GM10847 (cell line): ENCODE measurements around the gene AGPS.

Source experiments
- POLR2A ChIP-seq: IDR thresholded peaks from 2 replicates; pipeline ENCODE4 v1.6.1; 2011; ENCODE audit not compliant: insufficient read length; ENCODE audit errors: extremely low read depth

AGPS gene

DNA sequence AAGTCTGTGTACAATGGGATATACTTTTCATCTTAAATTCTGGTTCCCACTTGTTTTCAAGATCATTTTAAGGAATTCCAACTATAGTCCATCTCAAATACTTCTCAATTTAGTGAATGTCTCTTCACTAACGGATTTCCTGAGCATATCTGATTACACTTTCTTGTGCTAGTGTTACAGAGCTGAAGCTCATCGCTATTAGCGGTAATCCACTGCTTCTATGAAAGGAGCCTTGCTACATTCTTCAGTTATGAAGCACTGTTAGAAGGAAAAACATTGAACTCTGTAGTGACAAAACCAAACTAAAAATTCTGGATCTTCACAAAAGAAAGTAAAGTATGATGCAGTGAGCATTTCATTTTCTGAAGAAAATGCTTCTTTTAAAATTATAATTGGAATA lies 72.0 kb downstream of the AGPS start:
- no peak for TF ChIP-seq POLR2A

DNA sequence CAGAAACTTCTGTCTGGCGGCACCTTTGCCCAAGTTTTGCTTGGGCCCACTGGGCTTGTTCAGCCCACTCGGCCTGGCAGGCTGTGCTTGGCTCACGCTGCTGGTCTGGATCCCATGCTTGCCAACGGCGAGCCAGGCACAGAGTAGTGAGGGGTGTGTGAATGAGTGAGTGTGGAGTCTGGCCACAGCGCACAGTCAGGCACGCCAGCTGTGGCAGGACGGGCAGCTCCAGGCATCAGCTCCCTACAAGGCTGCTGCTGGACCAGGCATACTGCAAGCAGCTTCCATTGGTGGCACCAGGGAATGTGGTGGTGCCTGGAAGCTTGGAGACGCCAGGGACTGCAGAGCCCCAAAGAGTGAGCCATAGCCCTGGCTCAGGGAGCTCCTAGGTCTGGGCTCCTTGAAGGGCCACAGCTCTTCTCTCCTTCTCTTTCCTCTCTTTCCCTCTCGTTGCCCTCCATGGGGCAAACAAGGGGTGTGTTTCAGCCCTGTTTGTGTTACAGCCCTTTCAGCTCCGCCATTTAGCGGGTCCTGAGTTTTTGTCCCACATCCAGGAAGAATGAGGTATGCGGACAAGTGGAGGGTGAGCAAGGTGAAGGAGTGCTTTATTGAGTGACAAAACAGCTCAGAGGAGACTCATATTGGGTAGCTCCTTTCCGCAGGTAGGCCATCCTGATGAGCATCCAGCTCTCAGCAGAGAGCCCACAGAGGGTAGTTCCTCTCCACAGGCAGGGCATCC lies 73.0 kb downstream of the AGPS start:
- no peak for TF ChIP-seq POLR2A

DNA sequence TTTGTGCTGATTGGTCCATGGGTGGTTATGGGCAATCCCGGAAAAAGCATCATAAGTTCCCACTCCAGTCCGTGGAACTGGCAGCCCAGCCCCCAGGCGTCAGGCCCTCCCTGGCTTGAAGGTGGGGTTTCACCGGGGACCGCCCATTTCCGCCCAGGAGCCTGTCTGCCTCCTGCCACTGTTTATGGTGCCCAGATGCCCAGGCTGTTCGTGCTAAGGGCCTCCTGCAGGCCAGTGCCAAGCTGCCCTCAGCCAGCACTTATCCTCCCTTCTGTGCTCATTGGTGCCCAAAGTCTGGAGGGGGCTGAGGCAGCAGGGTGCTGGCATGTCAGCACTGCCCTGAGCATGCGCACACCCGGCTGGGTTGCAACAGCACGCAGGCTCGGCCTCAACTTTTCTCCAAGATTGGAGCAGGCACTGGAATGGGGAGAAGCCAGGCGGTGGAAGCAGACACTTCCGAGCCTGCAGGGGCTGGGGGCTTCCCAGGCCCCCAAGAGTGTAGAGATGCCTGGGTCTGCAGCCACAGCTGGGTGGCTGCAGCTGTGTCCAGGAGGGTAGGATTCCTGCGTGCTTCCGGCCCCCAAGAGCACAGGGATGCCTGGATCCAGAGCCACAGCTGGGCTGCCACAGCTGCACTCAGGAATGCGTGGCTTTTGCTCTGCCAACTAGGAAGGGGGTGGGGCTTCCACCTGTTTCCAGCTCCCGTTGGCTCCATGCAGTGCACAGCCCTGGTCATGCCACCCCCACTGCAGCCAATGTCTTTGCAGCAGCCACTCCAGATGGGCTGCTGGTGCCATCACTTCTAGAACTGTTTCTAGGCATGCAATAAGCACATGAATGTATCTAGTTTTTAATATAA lies 74.0 kb downstream of the AGPS start:
- TF ChIP-seq POLR2A, result no peak

DNA sequence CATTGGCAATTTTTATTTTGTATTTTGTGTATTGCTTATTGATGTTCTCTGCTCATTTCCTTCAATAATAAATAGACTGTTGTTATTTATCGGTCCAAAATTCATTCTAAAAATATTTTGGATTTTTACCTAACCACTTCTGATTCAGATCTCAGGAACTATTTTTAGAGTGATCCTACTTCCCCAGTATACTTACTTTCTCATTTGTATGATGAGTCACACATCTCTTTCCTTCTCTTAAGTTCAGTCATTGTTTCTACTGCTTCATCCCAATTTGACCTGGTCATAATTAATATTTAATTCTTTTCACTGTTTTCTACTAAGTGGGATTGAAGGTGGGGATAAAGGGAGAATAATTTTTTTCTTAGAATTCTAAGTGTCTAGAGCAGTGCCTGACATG lies 75.1 kb downstream of the AGPS start:
- no peak for TF ChIP-seq POLR2A

DNA sequence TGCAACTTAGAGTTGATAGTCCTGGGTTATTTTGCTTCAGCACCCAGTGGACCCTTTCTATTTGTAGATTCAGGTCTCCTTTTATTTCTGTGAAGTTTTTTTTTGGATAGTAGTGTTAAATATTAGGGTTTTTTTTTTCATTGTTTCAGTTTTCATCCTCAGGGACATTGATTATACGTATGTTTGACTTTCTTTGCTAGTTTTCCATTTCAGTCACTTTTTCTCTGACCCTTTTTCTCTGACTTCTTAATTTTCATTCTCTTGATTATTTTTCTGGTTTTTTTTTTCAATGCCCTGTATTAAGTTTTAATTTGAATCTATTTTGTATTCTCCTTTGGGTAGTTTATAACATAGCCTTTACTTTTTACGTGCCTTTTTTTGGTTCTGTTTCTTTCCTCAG lies 79.4 kb downstream of the AGPS start:
- TF ChIP-seq POLR2A, result no peak

DNA sequence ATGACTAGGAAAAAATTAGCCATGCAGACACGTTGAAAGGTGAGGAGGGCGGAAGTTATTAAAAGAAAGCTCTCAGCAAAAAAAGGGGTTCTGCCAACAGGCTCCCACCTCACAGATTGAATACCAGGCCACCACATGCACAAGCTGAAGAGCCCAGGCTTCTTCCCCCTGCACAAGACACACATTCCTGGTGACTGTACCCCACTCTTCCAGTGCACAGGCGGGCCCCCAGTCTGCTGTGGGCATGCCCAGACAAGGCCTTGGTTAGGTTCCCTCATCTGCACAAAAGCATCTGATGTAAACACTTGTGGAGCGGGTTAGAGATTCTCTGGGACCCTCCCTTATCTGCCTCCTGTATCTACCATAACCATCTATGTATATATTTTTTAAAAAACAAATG lies 81.7 kb downstream of the AGPS start:
- TF ChIP-seq POLR2A, result no peak

DNA sequence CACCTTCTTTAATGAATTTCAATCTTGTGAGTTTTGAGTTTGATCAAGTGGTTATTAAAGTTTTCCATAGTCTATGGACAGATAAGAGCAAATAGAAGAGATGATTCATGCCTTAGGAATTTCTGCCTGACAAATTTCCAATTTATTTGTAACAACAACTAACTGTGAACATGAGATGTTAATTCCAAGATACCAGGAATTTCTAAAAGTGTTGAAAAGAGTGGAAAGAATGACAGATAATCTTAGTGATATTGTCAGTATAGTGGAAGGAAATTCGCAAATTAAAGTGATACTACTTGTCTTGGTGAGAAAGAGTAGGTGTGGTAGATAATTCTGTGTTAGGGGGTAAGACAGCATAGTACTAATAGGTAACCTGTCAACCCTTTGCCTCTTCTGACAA lies 82.4 kb downstream of the AGPS start:
- no peak for TF ChIP-seq POLR2A

DNA sequence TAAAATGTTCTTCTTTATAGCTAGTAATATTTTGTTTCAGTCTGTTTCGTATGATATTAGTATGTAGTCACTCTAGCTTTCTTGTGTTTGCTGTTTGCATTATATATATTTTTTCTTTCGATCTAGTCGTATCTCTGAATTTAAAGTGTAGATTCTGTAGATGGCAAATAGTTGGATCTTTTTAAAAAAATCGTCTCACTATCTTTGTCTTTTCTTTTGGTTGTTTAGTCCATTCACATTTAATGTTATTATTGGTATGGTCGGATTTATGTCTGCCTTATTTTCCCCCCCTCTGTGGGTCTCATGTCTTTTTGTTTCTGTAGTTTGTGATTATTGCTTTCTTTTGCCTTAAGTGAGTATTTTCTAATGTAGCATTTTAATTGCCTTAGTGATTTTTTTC lies 84.3 kb downstream of the AGPS start:
- no peak for TF ChIP-seq POLR2A

DNA sequence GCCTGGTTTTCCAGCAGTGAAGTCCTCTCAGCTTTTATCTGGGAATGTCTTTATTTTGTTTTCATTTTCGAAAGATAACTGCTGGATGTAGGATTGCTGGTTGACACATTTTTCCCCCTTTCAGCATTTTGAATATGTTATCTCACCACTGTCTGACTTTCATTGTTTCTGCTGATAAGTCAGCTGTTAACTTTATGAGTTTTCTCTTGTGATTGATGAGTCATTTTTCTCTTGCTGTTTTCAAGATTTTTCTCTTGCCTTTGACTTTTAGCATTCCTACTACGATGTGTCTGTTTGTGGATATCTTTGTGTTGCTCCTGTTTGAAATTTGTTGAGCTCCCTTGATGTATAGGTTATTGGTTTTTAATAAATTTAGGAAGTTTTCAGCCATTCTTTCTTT lies 85.5 kb downstream of the AGPS start:
- no peak for TF ChIP-seq POLR2A

DNA sequence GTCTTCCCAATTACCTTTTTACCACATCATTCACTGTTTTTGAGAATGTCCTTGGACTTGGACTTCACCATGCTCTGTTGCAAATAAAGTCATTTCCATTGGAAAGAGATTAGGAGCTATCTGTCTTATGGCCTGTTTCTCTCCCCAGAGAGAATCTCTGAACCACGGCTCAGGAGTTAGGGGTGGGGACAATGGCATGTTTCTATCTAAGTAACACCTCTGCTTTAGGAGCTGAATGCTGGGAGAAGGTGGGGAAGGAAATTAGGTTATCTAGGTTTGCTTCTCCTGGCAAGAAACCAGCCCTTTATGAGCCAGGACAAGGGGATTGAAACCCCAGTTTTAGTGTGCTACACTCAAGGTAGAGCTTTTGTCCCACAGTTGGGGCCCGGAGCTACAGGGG lies 86.3 kb downstream of the AGPS start:
- no peak for TF ChIP-seq POLR2A

DNA sequence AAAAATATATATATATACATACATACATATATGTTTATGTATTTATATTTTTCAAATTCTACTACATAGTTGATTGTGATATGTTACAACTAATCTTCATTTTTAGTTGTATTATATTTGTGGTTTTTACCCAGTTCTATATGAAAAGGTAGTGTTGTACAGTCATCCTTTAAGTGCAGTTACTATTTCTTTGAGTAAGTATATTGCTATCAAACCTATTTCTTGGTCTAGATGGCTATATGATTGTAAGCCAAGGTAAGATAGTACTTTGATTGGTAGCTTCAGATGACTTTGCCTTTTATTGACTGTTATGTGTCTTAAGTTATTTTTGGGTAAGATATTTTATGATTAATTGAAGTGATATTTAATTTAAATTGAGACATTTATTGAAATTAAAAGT lies 89.6 kb downstream of the AGPS start:
- no peak for TF ChIP-seq POLR2A

DNA sequence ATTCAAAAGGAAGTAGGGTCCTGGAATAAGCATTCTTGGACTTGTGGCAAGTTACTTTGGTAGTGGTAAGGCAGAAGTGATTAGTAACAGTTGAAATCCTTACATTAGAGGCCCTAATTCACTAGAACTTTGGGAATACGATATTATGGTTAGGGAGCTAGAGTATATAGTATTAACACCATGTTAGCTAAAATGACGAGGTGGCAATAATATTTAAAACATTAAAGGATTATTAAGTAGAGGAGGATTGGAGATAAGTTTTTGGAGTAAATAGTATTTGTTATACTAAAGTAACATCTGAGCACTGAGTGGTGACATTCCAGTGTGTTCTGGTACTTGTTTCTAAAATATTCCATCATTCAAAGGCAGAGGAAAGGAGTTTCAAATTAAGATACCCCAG lies 91.0 kb downstream of the AGPS start:
- TF ChIP-seq POLR2A, result no peak

DNA sequence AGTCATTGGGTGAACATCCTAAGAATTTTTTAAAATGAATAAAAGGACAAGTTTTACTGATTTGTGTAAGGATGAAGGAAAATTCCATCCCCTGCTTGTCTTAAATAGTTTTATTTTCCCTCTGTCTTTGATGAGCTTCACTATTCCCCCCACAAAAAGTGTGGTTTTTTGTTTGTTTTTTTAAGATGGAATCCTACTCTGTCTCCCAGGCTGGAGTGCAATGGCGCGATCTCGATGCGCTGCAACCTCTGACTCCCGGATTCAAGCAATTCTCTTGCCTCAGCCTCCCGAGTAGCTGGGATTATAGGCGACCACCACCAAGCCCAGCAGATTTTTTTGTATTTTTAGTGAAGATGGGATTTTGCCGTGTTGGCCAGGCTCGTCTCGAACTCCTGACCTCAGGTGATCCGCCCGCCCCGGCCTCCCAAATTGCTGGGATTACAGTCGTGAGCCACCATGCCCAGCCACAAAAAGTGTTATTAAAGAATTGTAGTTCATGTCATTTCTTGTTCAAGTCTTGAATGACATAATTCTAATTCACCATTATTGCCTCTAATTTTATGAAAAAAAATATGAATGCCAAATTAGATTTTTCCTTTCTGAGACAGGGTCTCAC lies 91.7 kb downstream of the AGPS start:
- TF ChIP-seq POLR2A, result no peak

DNA sequence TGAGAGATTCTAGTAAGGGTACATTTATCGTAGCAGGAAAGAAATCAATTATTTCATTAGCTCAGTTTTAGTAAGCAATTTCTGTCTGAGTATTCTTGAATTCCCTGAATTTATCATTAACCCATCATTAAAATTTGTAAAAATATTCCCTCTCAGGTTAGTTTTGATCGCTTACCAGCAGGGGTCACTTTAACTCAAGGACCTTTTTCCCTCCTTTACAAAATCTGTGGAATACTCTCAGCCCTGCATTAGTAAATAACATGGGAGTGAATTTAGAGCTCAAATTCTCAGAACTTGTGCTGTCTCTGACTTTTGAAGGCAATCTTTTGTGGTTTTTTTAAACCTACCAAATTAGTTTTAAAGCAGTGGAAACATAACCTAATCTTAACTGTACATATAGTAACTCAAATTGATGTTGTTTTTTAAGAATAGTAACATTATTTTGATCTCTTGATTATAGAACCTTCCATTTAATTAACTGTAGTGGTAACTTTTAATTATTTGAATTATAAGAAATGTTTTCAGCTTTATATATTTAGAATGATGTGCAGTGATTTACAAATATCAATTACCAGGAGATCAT lies 97.2 kb downstream of the AGPS start:
- no peak for TF ChIP-seq POLR2A

DNA sequence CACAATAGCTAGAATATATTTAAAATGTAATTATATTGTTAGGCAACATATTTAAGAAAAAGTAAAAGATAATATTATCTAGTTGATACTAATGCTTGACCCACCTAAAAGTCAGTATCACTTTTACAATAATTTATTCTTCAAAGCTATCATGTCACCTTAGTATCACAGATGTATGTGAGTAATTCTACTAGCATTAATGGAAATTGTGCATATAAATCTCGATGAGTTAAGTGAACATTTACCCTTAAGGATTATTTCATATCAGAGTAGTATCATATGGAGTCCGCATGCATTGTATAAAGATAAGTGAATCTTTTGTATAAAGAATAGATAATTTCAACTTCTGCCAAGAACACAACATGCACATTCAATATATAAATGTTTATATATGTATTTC lies 103.4 kb downstream of the AGPS start:
- no peak for TF ChIP-seq POLR2A

DNA sequence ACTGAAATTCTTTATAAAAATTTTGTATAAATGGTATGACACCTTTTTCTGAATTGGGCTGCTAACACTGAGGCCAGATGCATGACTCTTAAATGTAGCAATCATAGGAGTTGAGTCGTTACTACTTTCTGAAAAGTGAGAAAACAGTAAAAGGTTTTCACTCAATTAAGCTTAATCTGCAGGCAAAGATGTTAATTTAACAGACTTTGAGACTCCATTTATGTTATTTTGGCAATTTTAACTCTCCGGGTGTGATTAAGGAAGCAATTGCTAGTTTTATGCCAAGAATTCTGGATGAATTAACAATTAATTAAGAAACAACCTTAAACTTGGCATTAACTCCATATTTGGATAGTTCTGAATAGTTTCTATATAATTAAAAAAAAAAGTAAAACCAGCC lies 104.3 kb downstream of the AGPS start:
- TF ChIP-seq POLR2A, result no peak
